ENCODE results near the gene ARHGAP29. TPM values are rescaled to one million over a fixed set of nuclear protein-coding genes. Genes with fewer than 3 reads are reported as not detected.

The ARHGAP29 gene
- total and polyA plus RNA-seq, 10 of the 15 experiments (the other 5 are each of a cell fraction or from before 2014, with no cell fraction given) = under 0.01 to 0.43 (median 0.10) TPM; not detected in 4

DNA sequence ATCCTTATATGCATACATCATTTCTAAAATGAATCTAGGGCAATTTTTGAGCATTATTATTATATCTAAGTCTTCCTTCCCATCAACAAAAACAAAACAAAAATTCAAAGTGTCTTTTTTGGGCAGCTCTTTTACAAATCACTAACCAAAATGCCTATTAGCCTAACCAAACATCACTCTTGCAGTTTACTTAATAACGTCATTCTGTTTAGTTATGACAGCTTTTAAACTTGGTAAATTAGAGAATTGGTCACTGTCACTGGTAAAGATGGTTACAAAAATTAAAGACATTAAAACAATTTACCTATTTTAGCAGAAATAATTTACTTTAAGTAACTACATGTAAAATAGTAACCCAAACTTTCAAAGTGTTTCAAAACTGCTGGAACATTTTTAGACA lies 2.8 kb downstream of the ARHGAP29 start:
- intact Hi-C loops (cut with micrococcal nuclease; ENCODE audit: unreplicated experiment) = loop anchor here (10.0 kb wide), 1 partner anchor 170 kb away; no protein-coding TSS in a partner anchor
- no peaks in the 10 kb centered on the region for H3K36me3 ChIP-seq (ENCODE audit: control insufficient read depth in 2 of 2, insufficient read depth in 2 of 2, low read length in 1 of 2)
- DNase-seq (ENCODE audit: low read depth, low spot score) = no peak
- ATAC-seq = no peak
- H3K4me1 ChIP-seq (ENCODE audit: control insufficient read depth, insufficient read depth, low read length) = no peaks in the 10 kb centered on the region
- POLR2A ChIA-PET = no interaction called here
- no peaks in the 10 kb centered on the region for H4K20me1 ChIP-seq (ENCODE audit: control insufficient read depth, insufficient read depth)
- H3K27me3 ChIP-seq (replicated peaks in 1 of 2; ENCODE audit: control insufficient read depth in 2 of 2, insufficient read depth in 2 of 2, low read length in 1 of 2) = peaks cover 2 to 21% of the 10 kb centered on the region in 2 experiments; a peak in 2 of 4 replicates
- H3K9ac ChIP-seq (ENCODE audit: control insufficient read depth, insufficient read depth, low read length) = no peak overlapping the region
- H2AFZ ChIP-seq (ENCODE audit: control insufficient read depth, low read depth, low read length) = no peak overlapping the region
- in situ Hi-C loops (cut with MboI) = no loop called here
- no peak overlapping the region for H3K27ac ChIP-seq (ENCODE audit: control insufficient read depth, insufficient read depth)
- CTCF ChIA-PET = interaction anchor here (0.7 kb wide), 1 partner anchor 175 kb away, joined by 3 read pairs; no protein-coding TSS in a partner anchor
- SMC1A ChIA-PET (ENCODE audit: uncharacterized antibody, unreplicated experiment) = interaction anchor here (1.0 to 1.1 kb wide), 2 partner anchors 8 to 100 kb away, joined by 3 read pairs; no protein-coding TSS in a partner anchor
- H3K4me2 ChIP-seq (ENCODE audit: control insufficient read depth, insufficient read depth) = no peak overlapping the region
- no peaks in the 10 kb centered on the region for H3K79me2 ChIP-seq (ENCODE audit: control insufficient read depth, insufficient read depth, low read length)
- H3K9me3 ChIP-seq (replicated peaks; ENCODE audit: control insufficient read depth, insufficient read depth, low read length) = no peaks in the 10 kb centered on the region
- RAD21 ChIA-PET (ENCODE audit: unreplicated experiment) = no interaction called here
- TF ChIP-seq CREM (IDR thresholded peaks at IDR 0.05; ENCODE audit: low read depth) (no peak), SIN3A (IDR thresholded peaks at IDR 0.05; ENCODE audit: low read depth, low read length) (no peak)
- no TSS peak for BruUV-seq (replicated peaks)
- no peak overlapping the region for H3K4me3 ChIP-seq
- WGBS (ENCODE audit: insufficient coverage, insufficient replicate concordance, low lambda C conversion rate, missing lambda C conversion rate) = 38% methylated on average over 1 of the region's 1 CpG
- FAIRE-seq = no peak

DNA sequence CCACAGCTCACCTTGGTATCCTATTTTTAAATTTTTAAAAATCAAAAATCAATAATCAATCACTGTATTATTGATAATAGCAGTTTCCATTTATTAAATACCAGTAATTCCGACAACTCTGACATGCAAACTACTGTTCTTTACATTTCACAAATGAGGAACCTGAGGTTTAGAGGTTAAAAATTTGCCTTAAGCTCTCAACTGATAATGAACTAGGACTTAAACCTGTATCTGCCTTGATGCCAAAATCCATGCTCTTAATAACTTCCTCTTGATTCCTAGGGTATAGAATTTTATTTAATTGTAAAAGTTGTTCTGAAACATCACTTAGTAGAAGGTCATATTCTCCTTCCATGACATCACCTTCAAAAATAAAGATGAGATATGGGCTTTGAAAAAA lies 5.6 kb downstream of the ARHGAP29 start:
- Histone ChIP-seq H3K4me3 (no peak overlapping the region), H3K27ac (ENCODE audit: control insufficient read depth, insufficient read depth) (no peak overlapping the region), H2AFZ (ENCODE audit: control insufficient read depth, low read depth, low read length) (no peak overlapping the region), H3K27me3 (replicated peaks in 1 of 2; ENCODE audit: control insufficient read depth in 2 of 2, insufficient read depth in 2 of 2, low read length in 1 of 2) (peaks cover 0 to 12% of the 10 kb centered on the region in 2 experiments; a peak in 2 of 4 replicates), H3K9me3 (replicated peaks; ENCODE audit: control insufficient read depth, insufficient read depth, low read length) (no peaks in the 10 kb centered on the region), H3K4me1 (ENCODE audit: control insufficient read depth, insufficient read depth, low read length) (no peaks in the 10 kb centered on the region), H3K9ac (ENCODE audit: control insufficient read depth, insufficient read depth, low read length) (no peak overlapping the region), H4K20me1 (ENCODE audit: control insufficient read depth, insufficient read depth) (no peaks in the 10 kb centered on the region), H3K79me2 (ENCODE audit: control insufficient read depth, insufficient read depth, low read length) (no peaks in the 10 kb centered on the region), H3K36me3 (ENCODE audit: control insufficient read depth in 2 of 2, insufficient read depth in 2 of 2, low read length in 1 of 2) (no peaks in the 10 kb centered on the region), H3K4me2 (ENCODE audit: control insufficient read depth, insufficient read depth) (no peak overlapping the region)
- 4% methylated on average over 1 of the region's 1 CpG for WGBS (ENCODE audit: insufficient coverage, insufficient replicate concordance, low lambda C conversion rate, missing lambda C conversion rate)
- ChIA-PET POLR2A (no interaction called here), RAD21 (ENCODE audit: unreplicated experiment) (no interaction called here), SMC1A (ENCODE audit: uncharacterized antibody, unreplicated experiment) (no interaction called here), CTCF (no interaction called here)
- intact Hi-C loops (cut with micrococcal nuclease; ENCODE audit: unreplicated experiment) = loop anchor here (10.0 kb wide), 1 partner anchor 167 kb away; no protein-coding TSS in a partner anchor
- DNase-seq (ENCODE audit: low read depth, low spot score) (no peak), FAIRE-seq (no peak), ATAC-seq (no peak)
- in situ Hi-C loops (cut with MboI) = no loop called here
- BruUV-seq (replicated peaks) = no TSS peak
- TF ChIP-seq ZNF207 (IDR thresholded peaks at IDR 0.05; ENCODE audit: borderline replicate concordance) (no peak), ASH2L (IDR thresholded peaks at IDR 0.05; ENCODE audit: borderline replicate concordance, low read depth) (no peak), BMI1 (IDR thresholded peaks at IDR 0.05; ENCODE audit: borderline replicate concordance) (no peak)

Data from GM12878 (cell line).